Suprapubic skin (tissue), 4 donors: ENCODE data around the gene ATXN1.

Source experiments
- POLR2A ChIP-seq, 2 donors: fragments of 450-650 bp; IDR thresholded peaks; one replicate each; pipeline ENCODE4 v1.6.1; 2017; ENCODE audit warnings: antibody characterized with exemption in 2 of 2, mild to moderate bottlenecking in 2 of 2, moderate library complexity in 2 of 2
- POLR2AphosphoS5 ChIP-seq, 3 donors: sonication (generic); formaldehyde crosslinking; IDR thresholded peaks; one replicate each; pipeline ENCODE4 v1.6.1; 2017; ENCODE audit warnings: antibody characterized with exemption in 3 of 3

DNA sequence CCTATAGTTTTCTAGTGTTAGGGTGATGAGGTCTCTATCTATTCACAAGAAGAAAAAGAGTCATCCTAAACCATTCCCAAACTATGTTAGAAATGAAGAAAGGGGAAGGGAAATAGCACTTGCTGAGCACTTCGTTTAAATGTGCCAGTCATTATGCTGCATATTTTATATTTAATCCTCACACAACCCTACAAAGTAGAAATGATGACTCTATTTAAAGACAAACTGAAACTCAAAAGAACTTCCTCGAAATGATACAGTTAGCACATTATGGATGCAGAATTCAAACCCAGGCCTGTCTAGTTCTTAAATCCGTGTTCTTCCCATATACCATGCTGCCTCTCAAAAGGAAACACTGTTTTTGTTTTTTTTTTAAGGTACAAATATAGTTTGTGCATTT is 348.3 kb downstream of the ATXN1 start:
- TF ChIP-seq POLR2AphosphoS5 (IDR thresholded peaks at IDR 0.05) (no peak), POLR2A (IDR thresholded peaks at IDR 0.05) (no peak)
